Psoas muscle (tissue), 8 donors: ENCODE results near the gene SMIM14. TPM values are rescaled to one million over a fixed set of nuclear protein-coding genes. Genes with fewer than 3 reads are reported as not detected.
"Not testable (repeated sequence)": the region's sequence is repeated elsewhere in the genome, so short reads cannot be mapped to it uniquely, and the experiment has no call there.

ENCODE experiments used
- ATAC-seq, 4 donors: fragments of 200-7000 bp; cut with Tn5 transposase; one replicate each; pipeline ENCODE4 v1.9.1; 2020; ENCODE audit warnings: moderate library complexity in 3 of 4, mild to moderate bottlenecking in 2 of 4
- DNase-seq, 2 donors: peaks; one replicate each; pipeline ENCODE4 v3.0.0-alpha.2; 2020
- H3K27ac ChIP-seq: fragments of 200-600 bp; one replicate; pipeline ENCODE4 v1.8.0; 2022
- H3K27me3 ChIP-seq, 3 donors: fragments of 200-600 bp in 1 of 3; one replicate each; pipeline versions ENCODE4 v1.6.1 to v1.8.0; 2013 to 2022; ENCODE audit warnings: low read length in 2 of 3, mild to moderate bottlenecking in 2 of 3, moderate library complexity in 1 of 3; ENCODE audit not compliant: insufficient read depth in 3 of 3
- H3K36me3 ChIP-seq, 2 donors: fragments of 200-600 bp in 1 of 2; one replicate each; pipeline versions ENCODE4 v1.6.1 to v1.8.0; 2013 to 2022; ENCODE audit warnings: low read depth in 1 of 2, mild to moderate bottlenecking in 1 of 2, moderate library complexity in 1 of 2; ENCODE audit not compliant: insufficient read depth in 1 of 2
- H3K4me1 ChIP-seq: fragments of 200-600 bp; one replicate; pipeline ENCODE4 v1.8.0; 2022
- H3K4me3 ChIP-seq: fragments of 200-600 bp; one replicate; pipeline ENCODE4 v1.8.0; 2022; ENCODE audit warnings: mild to moderate bottlenecking
- H3K9me3 ChIP-seq: fragments of 200-600 bp; one replicate; pipeline ENCODE4 v1.8.0; 2022
- WGBS, 3 donors: extraction: QIAGEN DNeasy Blood & Tissue Kit; methylation state at CpG; one replicate each; pipeline versions ENCODE4 v1.1.6 to v1.1.7; 2013; 5-methylcytosine and 5-hydroxymethylcytosine counted together
- intact Hi-C, 2 donors: fragments of 100-400 bp; cut with DNase I; formaldehyde crosslinking; loops; one replicate each; pipeline versions ENCODE4 v1.11.0 to v1.14.2; 2022
- polyA plus RNA-seq, 3 donors: library from polyadenylated mRNA; stranded (reverse); fragments of 200-250 nt; gene quantifications; one replicate each; pipeline ENCODE4 v1.2.3, GENCODE V29; 2013
- total RNA-seq, 4 donors: library from RNA; stranded (reverse); fragmentation: NEBNext Ultra II Directional in 2 of 4; extraction: Animal tissue kit (Norgen Biotek cat#: 25700) in 2 of 4; gene quantifications; one replicate each; pipeline versions ENCODE4 v1.2.1 to v1.2.4, GENCODE V29; 2021 to 2023
- TF ChIP-seq, protein P1 (sequence below): fragments of 200-600 bp; IDR thresholded peaks from one replicate; pipeline ENCODE4 v1.8.0; 2022; ENCODE audit warnings: antibody characterized with exemption
- donor health status: healthy with polysubstance abuse.
- donor health status: DM: no; HTN: no; CAD: no; lungs with moderate emphysema.
- donor health status: Bipolar disorder and iron deficiency.
- donor health status: healthy.
- donor health status: DM: yes; HTN: yes; CAD: no.
- donor health status: DM: no; HTN: no; CAD: no.
- donor health status: DM: no; HTN: no; CAD: no.
- donor health status: DM: yes; HTN: yes; CAD: no.

The SMIM14 gene
- total and polyA plus RNA-seq, 7 donors = 2.2 to 8.4 (median 6.0) TPM

DNA sequence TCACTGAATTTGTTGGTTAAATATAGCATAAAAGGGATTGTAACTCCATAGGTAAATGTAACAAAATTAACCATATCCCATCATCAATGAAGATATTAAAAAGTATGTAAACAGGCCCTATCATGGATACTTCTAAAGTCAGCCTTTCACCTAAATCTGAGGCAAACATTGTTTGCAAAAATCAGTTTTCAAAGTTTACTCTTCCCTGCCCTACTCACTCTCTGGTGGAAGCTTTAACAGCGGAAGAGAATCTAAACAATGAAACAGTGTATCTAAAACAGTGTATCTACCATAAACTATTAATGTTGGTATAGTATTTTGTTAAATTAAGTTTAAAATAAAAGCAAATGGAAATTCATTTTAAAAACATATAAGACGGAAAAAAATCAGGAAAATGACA lies 21.1 kb downstream of the SMIM14 start:
- intact Hi-C loops = no loop called here
- Histone ChIP-seq H3K9me3 (no peaks in the 10 kb centered on the region), H3K4me3 (no peak overlapping the region), H3K27ac (no peak overlapping the region), H3K27me3 (no peaks in the 10 kb centered on the region), H3K36me3 (no peaks in the 10 kb centered on the region), H3K4me1 (peaks cover 19% of the 10 kb centered on the region)
- ATAC-seq = no peak
- DNase-seq = no peak
- 95 to 99% (median 99%) methylated on average over 2 of the region's 2 CpGs for WGBS, 3 donors
- TF ChIP-seq, protein P1, sequence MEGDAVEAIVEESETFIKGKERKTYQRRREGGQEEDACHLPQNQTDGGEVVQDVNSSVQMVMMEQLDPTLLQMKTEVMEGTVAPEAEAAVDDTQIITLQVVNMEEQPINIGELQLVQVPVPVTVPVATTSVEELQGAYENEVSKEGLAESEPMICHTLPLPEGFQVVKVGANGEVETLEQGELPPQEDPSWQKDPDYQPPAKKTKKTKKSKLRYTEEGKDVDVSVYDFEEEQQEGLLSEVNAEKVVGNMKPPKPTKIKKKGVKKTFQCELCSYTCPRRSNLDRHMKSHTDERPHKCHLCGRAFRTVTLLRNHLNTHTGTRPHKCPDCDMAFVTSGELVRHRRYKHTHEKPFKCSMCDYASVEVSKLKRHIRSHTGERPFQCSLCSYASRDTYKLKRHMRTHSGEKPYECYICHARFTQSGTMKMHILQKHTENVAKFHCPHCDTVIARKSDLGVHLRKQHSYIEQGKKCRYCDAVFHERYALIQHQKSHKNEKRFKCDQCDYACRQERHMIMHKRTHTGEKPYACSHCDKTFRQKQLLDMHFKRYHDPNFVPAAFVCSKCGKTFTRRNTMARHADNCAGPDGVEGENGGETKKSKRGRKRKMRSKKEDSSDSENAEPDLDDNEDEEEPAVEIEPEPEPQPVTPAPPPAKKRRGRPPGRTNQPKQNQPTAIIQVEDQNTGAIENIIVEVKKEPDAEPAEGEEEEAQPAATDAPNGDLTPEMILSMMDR = no peak

DNA sequence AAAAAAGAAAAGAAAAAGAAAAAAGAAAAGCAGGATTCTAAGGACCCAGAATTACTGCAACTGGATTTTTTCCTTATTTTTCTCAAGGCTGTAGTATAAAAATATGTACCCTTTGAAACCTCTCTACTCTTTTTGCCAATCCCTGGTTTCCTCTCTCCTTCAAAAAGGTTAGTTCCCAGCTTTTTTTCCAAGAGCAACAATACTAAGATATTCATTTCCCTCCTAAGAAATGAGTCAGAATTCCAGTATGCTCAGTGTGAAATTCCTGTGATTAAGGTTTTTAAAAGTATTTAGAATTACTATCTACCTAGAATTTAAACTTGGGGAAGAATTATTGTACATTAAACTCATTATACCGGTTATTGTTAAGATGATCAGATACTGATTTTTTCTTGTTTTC lies 22.0 kb downstream of the SMIM14 start:
- TF ChIP-seq, protein P1 = no peak
- intact Hi-C loops = no loop called here
- WGBS, 3 donors = 90 to 100% (median 93%) methylated on average over 1 of the region's 1 CpG
- H3K4me1 ChIP-seq = peaks cover 19% of the 10 kb centered on the region
- H3K27me3 ChIP-seq = no peaks in the 10 kb centered on the region
- no peaks in the 10 kb centered on the region for H3K9me3 ChIP-seq
- H3K27ac ChIP-seq = no peak overlapping the region
- no peak overlapping the region for H3K4me3 ChIP-seq
- peaks cover 0 to 2% of the 10 kb centered on the region in 2 donors for H3K36me3 ChIP-seq
- DNase-seq (no peak), ATAC-seq (no peak)

DNA sequence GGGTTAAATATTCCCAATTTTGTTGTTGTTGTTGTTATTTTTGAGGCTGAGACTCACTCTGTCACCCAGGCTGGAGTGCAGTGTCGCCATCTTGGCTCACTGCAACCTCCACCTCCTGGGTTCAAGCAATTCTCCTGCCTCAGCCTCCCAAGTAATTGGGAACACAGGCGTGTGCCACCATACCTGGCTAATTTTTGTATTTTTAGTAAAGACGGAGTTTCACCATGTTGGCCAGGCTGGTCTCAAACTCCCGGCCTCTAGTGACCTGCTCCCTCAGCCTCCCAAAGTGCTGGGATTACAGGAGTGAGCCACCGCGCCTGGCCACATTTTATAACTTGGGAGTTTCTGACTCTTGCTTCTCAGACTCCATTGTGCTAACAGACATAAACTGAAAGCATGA lies 22.6 kb downstream of the SMIM14 start:
- H3K36me3 ChIP-seq, H3K4me3 ChIP-seq, DNase-seq, H3K27ac ChIP-seq, H3K9me3 ChIP-seq, H3K27me3 ChIP-seq, ATAC-seq, intact Hi-C loops: not testable (repeated sequence)
- peaks cover 15% of the 10 kb centered on the region for H3K4me1 ChIP-seq
- 94 to 98% (median 97%) methylated on average over 6 of the region's 6 CpGs for WGBS, 3 donors

GRCh38 chr4:39614487-39615162 lies 24.0 kb downstream of the SMIM14 start:
- peak overlapping the region; percentile 9 for H3K27ac ChIP-seq
- 84 to 90% (median 85%) methylated on average over 3 of the region's 3 CpGs for WGBS, 3 donors

DNA sequence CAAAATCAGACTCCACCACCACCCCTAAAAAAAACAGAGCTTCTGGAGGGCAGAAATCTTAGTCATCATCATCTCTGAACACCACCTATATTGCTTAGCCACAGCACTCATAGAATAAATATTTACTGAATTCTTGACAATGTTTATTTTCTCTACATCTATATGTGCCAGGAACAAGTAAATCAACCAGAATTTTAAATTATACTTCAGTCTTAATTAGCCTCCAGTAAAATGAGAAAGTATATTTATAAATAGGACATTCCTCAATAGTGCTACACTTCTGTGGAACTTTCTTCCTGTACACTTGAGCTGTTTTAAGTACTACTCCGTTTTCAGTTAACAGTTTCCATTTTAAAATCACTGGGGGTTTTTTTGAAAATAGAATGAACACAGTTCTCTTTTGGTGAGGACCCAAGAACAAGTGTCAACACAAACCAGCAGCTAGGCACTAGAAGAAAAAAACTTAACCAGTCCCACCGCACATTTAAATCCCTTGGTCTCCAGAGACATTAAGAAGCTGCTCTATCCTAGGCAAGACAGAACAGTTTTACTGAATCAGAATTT lies 25.5 kb downstream of the SMIM14 start:
- TF ChIP-seq, protein P1 = no peak
- peaks cover 0 to 26% of the 10 kb centered on the region in 2 donors for H3K36me3 ChIP-seq
- no peaks in the 10 kb centered on the region for H3K9me3 ChIP-seq
- H3K27me3 ChIP-seq = no peaks in the 10 kb centered on the region
- DNase-seq = no peak
- H3K27ac ChIP-seq = peak overlapping the region; percentile 11
- no peak overlapping the region for H3K4me3 ChIP-seq
- 23 to 29% (median 29%) methylated on average over 2 of the region's 2 CpGs for WGBS, 3 donors
- intact Hi-C loops = no loop called here
- peaks cover 14% of the 10 kb centered on the region for H3K4me1 ChIP-seq
- ATAC-seq = no peak

More at GRCh38 chr4:39614487-39615162, 24.0 kb downstream of the SMIM14 start:
- Histone ChIP-seq H3K4me1 (peaks cover 14% of the 10 kb centered on the region), H3K4me3 (no peak overlapping the region), H3K9me3 (no peaks in the 10 kb centered on the region), H3K36me3 (peaks cover 0 to 19% of the 10 kb centered on the region in 2 donors), H3K27me3 (no peaks in the 10 kb centered on the region)
- TF ChIP-seq, protein P1 = no peak
- ATAC-seq (peak; percentile 59 to 88 (median 74)), DNase-seq (no peak)
- intact Hi-C loops = no loop called here
